RWPE1 (cell line): ENCODE data around the gene MRO.

Experiments used
- CTCF ChIA-PET: fragments of 350-600 bp; sonication (Branson Sonifier 250); formaldehyde crosslinking; extraction: SDS; loops from one replicate; lab custom pipeline; 2021; lab: Yijun Ruan, JAX
- POLR2A ChIA-PET: fragments of 400-600 bp; formaldehyde crosslinking; extraction: SDS; loops from one replicate; lab custom pipeline; 2020; ENCODE audit warnings: antibody characterized with exemption; ENCODE audit not compliant: low non-redundant PET; lab: Yijun Ruan, JAX
- DNase-seq: peaks from one replicate; pipeline ENCODE4 v3.0.0; 2012; ENCODE audit warnings: low spot score
- H3K27ac ChIP-seq: fragments of 450-650 bp; 2 replicates; pipeline ENCODE4 v1.5.1; 2017
- TF ChIP-seq, protein P1 (sequence below): fragments of 450-650 bp; conservative IDR thresholded peaks from 2 replicates; pipeline ENCODE4 v1.5.1; 2017; ENCODE audit warnings: low read depth, mild to moderate bottlenecking

MRO gene

DNA sequence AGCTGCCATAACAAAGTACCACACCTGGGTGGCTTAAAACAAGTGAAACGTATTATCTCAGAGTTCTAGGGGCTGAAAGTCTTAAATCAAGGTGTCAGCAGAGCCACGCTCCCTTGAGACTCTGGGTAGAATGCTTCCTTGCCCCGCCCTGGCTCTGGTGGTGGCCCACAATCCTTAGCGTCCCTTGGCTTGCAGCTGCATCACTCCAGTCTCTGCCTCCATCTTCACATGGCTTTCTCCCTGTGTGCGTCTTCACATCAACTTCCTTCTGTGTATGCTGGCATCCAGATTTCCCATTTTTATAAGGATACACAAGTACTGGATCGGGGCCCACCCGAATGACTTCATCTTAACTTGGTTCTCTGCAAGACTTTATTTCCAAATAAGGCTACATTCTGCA is 62.5 kb downstream of the MRO start:
- CTCF ChIA-PET = no interaction called here
- POLR2A ChIA-PET = no interaction called here
- TF ChIP-seq, protein P1, sequence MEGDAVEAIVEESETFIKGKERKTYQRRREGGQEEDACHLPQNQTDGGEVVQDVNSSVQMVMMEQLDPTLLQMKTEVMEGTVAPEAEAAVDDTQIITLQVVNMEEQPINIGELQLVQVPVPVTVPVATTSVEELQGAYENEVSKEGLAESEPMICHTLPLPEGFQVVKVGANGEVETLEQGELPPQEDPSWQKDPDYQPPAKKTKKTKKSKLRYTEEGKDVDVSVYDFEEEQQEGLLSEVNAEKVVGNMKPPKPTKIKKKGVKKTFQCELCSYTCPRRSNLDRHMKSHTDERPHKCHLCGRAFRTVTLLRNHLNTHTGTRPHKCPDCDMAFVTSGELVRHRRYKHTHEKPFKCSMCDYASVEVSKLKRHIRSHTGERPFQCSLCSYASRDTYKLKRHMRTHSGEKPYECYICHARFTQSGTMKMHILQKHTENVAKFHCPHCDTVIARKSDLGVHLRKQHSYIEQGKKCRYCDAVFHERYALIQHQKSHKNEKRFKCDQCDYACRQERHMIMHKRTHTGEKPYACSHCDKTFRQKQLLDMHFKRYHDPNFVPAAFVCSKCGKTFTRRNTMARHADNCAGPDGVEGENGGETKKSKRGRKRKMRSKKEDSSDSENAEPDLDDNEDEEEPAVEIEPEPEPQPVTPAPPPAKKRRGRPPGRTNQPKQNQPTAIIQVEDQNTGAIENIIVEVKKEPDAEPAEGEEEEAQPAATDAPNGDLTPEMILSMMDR = no peak
- DNase-seq = no peak
- H3K27ac ChIP-seq = no peak overlapping the region

DNA sequence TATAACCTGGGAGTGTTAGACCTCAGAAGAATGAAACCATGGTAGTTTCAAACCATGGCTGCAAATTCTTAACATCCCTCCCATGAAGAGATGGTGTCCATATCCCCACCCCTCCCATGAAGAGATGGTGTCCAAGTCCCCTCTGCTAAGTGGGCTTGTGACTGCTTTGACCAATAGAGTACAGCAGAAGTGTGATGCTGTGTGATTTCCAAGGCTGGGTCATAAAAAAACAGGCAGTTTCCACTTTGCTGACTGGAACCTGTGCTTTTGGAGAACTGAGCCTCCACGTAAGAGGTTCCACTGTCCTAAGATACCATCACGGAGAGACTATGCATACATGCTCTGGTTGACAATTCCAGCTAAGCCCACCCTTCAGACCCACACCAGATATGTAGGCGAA is 65.5 kb downstream of the MRO start:
- H3K27ac ChIP-seq = no peak overlapping the region
- POLR2A ChIA-PET = no interaction called here
- TF ChIP-seq, protein P1 = no peak
- no peak for DNase-seq
- CTCF ChIA-PET = no interaction called here

DNA sequence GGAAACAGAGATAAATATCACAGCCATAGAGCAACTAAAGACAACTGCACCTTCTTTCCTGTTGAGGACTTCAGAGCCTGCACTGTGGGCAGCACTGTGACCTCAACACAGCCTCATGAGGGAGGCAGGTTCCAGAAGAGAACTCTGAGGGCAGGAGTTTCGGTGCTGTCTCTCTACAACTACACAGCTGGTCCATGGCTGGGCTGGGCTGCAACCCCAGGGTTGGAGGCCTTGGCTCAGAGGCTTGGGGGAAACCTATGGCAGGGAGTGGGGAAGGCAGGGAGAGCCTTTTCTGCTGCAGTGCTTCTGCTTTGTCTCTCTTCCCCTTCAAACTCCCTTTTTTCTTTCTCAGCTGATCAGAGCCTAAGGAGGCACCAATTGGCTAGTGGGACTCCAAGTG is 66.5 kb downstream of the MRO start:
- TF ChIP-seq, protein P1 = no peak
- H3K27ac ChIP-seq = no peak overlapping the region
- POLR2A ChIA-PET = no interaction called here
- CTCF ChIA-PET = no interaction called here
- no peak for DNase-seq

DNA sequence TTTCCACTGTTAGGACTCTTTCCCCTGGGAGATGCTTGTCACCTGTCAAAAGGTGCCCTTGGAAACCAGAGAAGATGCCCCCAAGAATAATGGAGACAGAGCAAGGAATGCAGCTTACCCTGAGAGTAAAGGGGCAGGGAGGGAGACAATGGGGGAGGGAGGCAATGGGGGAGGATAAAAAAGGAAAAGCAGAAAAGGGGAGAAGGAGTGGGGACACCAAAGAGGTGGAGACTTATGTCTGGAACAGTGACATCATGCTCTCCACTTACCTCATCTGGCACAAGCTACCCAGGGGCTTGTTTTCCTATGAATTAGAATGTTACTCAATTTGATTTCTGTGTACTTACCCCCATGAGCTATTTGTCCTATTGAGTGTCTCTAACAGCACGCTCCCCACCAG is 67.9 kb downstream of the MRO start:
- ChIA-PET POLR2A (no interaction called here), CTCF (no interaction called here)
- H3K27ac ChIP-seq = no peak overlapping the region
- TF ChIP-seq, protein P1 = no peak
- no peak for DNase-seq

DNA sequence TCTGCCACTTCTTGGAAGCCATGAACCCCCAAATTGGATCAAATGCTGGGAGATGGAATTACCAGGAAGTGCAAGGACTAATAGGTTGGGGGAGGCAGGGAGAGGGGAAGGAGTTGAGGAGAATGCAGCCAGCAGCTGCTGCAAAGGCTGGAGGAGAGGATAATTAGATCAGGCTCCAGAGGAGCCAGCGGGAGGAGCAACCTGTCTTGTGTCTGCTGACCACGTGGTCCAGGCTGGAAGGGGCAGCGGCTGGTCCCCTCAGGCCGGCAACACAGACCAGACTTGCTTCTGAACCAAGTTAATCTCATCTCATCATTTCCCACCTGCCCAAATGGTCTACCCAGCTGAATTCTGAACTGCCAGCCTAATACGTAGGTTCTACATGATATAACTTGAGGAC is 68.3 kb downstream of the MRO start:
- POLR2A ChIA-PET = no interaction called here
- no peak for DNase-seq
- TF ChIP-seq, protein P1 = no peak
- H3K27ac ChIP-seq = no peak overlapping the region
- CTCF ChIA-PET = no interaction called here

DNA sequence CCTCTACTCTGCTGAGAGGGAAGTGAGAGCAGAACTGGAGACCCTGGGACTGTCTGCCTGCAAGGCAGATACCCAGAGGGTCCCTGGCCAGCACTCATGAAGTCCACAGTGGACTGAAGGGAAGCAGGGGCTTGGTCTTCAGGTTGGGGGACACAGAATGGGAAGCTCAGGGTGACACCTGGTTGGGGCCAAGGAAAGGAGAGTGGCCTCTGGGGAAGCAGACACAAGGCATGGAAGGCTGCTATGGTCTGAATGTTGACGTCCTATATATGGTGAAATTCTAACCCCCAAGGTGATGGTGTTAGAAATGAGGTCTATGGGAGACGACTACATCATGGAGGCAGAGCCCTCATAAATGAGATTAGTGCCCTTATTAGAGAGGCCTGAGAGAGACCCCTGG is 69.3 kb downstream of the MRO start:
- DNase-seq = no peak
- ChIA-PET CTCF (no interaction called here), POLR2A (no interaction called here)
- TF ChIP-seq, protein P1 = no peak
- no peak overlapping the region for H3K27ac ChIP-seq

DNA sequence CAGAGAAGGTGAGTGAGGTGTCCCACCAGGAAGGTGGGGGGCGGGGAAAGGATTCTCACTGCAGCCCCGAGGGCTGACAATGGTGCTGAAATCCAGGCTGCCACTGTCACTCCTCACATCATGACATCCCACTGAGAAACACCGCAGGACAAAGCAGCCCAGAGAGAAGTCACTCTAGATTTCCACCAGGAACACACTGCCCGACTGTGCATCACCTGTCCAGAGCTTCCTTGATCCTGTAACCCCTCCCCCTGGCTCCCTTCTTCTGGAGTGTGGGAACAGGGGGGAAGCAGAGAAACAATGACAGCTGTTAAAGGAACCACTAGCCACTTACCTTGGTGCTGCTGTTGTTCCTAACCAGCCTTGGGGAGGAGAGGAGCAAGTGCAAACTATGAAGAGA is 69.9 kb downstream of the MRO start:
- no peak for DNase-seq
- no peak overlapping the region for H3K27ac ChIP-seq
- ChIA-PET CTCF (no interaction called here), POLR2A (no interaction called here)
- TF ChIP-seq, protein P1 = no peak
